BE2C (cell line): ENCODE data around the gene RUSF1.

ENCODE experiments used
- DNase-seq: peaks from one replicate; pipeline ENCODE4 v3.0.0-alpha.2; 2020
- H3K27me3 ChIP-seq: fragments of 250-450 bp; sonication (Bioruptor Pico); 2 replicates; pipeline ENCODE4 v1.5.1; 2020; ENCODE audit warnings: mild to moderate bottlenecking
- H3K36me3 ChIP-seq: fragments of 250-450 bp; sonication (Bioruptor Pico); 2 replicates; pipeline ENCODE4 v1.5.1; 2020; ENCODE audit warnings: mild to moderate bottlenecking
- H3K4me1 ChIP-seq: fragments of 250-450 bp; sonication (Bioruptor Pico); 2 replicates; pipeline ENCODE4 v1.5.1; 2020
- H3K4me3 ChIP-seq: 2 replicates; pipeline ENCODE4 v1.5.1; 2011; ENCODE audit warnings: low read depth, low read length
- H3K9me3 ChIP-seq: fragments of 250-450 bp; sonication (Bioruptor Pico); 2 replicates; pipeline ENCODE4 v1.5.1; 2020
- CTCF ChIP-seq: IDR thresholded peaks from 2 replicates; pipeline ENCODE4 v1.5.1; 2012; ENCODE audit warnings: mild to moderate bottlenecking, low read depth, low read length

The RUSF1 gene

GRCh38 chr16:31489616-31490584 is 18.3 kb downstream of the RUSF1 start:
- TF ChIP-seq CTCF, result no peak
- H3K4me1 ChIP-seq, result no peaks in the 10 kb centered on the region
- H3K4me3 ChIP-seq, result no peak overlapping the region
- H3K36me3 ChIP-seq, result no peaks in the 10 kb centered on the region
- no peak for DNase-seq
- H3K9me3 ChIP-seq, result no peaks in the 10 kb centered on the region
- peaks cover 14% of the 10 kb centered on the region for H3K27me3 ChIP-seq

GRCh38 chr16:31489298-31489564 is 19.0 kb downstream of the RUSF1 start:
- Histone ChIP-seq H3K9me3 (no peaks in the 10 kb centered on the region), H3K4me1 (no peaks in the 10 kb centered on the region), H3K4me3 (no peak overlapping the region), H3K36me3 (no peaks in the 10 kb centered on the region), H3K27me3 (peaks cover 14% of the 10 kb centered on the region)
- no peak for DNase-seq
- TF ChIP-seq CTCF, result no peak

- no peak for DNase-seq
- Histone ChIP-seq H3K9me3 (no peaks in the 10 kb centered on the region), H3K27me3 (peaks cover 14% of the 10 kb centered on the region), H3K36me3 (no peaks in the 10 kb centered on the region), H3K4me3 (no peak overlapping the region), H3K4me1 (no peaks in the 10 kb centered on the region)
- TF ChIP-seq CTCF, result no peak
Observed at GRCh38 chr16:31488468-31489297, 19.5 kb downstream of the RUSF1 start.

GRCh38 chr16:31487720-31488467 is 20.3 kb downstream of the RUSF1 start:
- Histone ChIP-seq H3K4me3 (peak overlapping the region; percentile 51), H3K4me1 (no peaks in the 10 kb centered on the region), H3K27me3 (peaks cover 14% of the 10 kb centered on the region), H3K9me3 (no peaks in the 10 kb centered on the region), H3K36me3 (no peaks in the 10 kb centered on the region)
- no peak for TF ChIP-seq CTCF
- peak; percentile 54 for DNase-seq

- H3K36me3 ChIP-seq, result no peaks in the 10 kb centered on the region
- H3K4me3 ChIP-seq, result peak overlapping the region; percentile 51
- TF ChIP-seq CTCF, result no peak
Observed at GRCh38 chr16:31487071-31487719, 21.0 kb downstream of the RUSF1 start.

More at GRCh38 chr16:31487071-31487719, 21.0 kb downstream of the RUSF1 start:
- H3K9me3 ChIP-seq, result no peaks in the 10 kb centered on the region
- peaks cover 14% of the 10 kb centered on the region for H3K27me3 ChIP-seq
- no peak for DNase-seq
- H3K4me1 ChIP-seq, result no peaks in the 10 kb centered on the region
